ENCODE results near the gene PRKG1.

GRCh38 chr10:51082857-51083256, 8.6 kb downstream of the PRKG1 start:
- TF ChIP-seq CTCF (IDR thresholded peaks at IDR 0.05), result no peak
- TF ChIP-seq POLR2A (IDR thresholded peaks at IDR 0.05), result no peak
